NCI-H1694 (cell line): ENCODE data around the gene MYL11.
A peak's percentile ranks its signal among the peaks of the same experiment; 100 is the strongest.
"Not testable (repeated sequence)": the region's sequence is repeated elsewhere in the genome, so short reads cannot be mapped to it uniquely, and the experiment has no call there.

Source experiments
- DNase-seq: peaks from one replicate; lab custom pipeline; 2025; lab: John Stamatoyannopoulos, UW

Gene MYL11

GRCh38 chr16:30396627-30397026 lies 22.0 kb downstream of the MYL11 start:
- DNase-seq, result not testable (repeated sequence)

- DNase-seq, result no peak
These were observed 22.5 kb downstream of the MYL11 start for GRCh38 chr16:30397056-30397455.

- no peak for DNase-seq
These were observed 23.4 kb downstream of the MYL11 start for GRCh38 chr16:30397776-30398660.

GRCh38 chr16:30398661-30399434 lies 24.2 kb downstream of the MYL11 start:
- DNase-seq, result no peak

- DNase-seq, result no peak
These were observed 25.0 kb downstream of the MYL11 start for GRCh38 chr16:30399435-30400186.

- no peak for DNase-seq
These were observed 27.3 kb downstream of the MYL11 start for GRCh38 chr16:30401768-30402425.

- no peak for DNase-seq
These were observed 32.1 kb downstream of the MYL11 start for GRCh38 chr16:30406795-30407101.

GRCh38 chr16:30407102-30407803 lies 32.7 kb downstream of the MYL11 start, which contains the start of gene ZNF771:
TSS of gene ZNF771 (plus strand) at chr16:30407606. CDS start at chr16:30408054, 448 bp downstream.
- peak; percentile 49 for DNase-seq

- DNase-seq, result no peak
These were observed 33.4 kb downstream of the MYL11 start for GRCh38 chr16:30407804-30408534.

- peak; percentile 87 for DNase-seq
These were observed 34.8 kb downstream of the MYL11 start for GRCh38 chr16:30409125-30410060.

- DNase-seq, result no peak
These were observed 38.7 kb downstream of the MYL11 start for GRCh38 chr16:30413112-30413806.

- no peak for DNase-seq
These were observed 39.6 kb downstream of the MYL11 start for GRCh38 chr16:30414159-30414558.

GRCh38 chr16:30416047-30416603 lies 41.5 kb downstream of the MYL11 start:
- no peak for DNase-seq

- DNase-seq, result no peak
These were observed 42.3 kb downstream of the MYL11 start for GRCh38 chr16:30416624-30417528.

GRCh38 chr16:30417529-30418349 lies 43.1 kb downstream of the MYL11 start:
- DNase-seq, result no peak

- no peak for DNase-seq
These were observed 44.0 kb downstream of the MYL11 start for GRCh38 chr16:30418350-30419181.
